NCI-H524 treated with DMSO at 0.1 percent for 48 hours (cell line): ENCODE data around the gene RBFOX1.

ENCODE experiments used
- DNase-seq: peaks from one replicate; lab custom pipeline; 2025; lab: John Stamatoyannopoulos, UW

RBFOX1 gene

GRCh38 chr16:7526736-7527135, 194.1 kb downstream of the RBFOX1 start:
- no peak for DNase-seq

GRCh38 chr16:7532534-7532933, 199.9 kb downstream of the RBFOX1 start:
- no peak for DNase-seq

- no peak for DNase-seq
Measured at GRCh38 chr16:7534749-7535148, 202.1 kb downstream of the RBFOX1 start.

GRCh38 chr16:7541026-7541425, 208.4 kb downstream of the RBFOX1 start:
- no peak for DNase-seq

- no peak for DNase-seq
Measured at GRCh38 chr16:7545251-7545650, 212.6 kb downstream of the RBFOX1 start.

- DNase-seq: no peak
Measured at GRCh38 chr16:7546948-7547347, 214.3 kb downstream of the RBFOX1 start.

- no peak for DNase-seq
Measured at GRCh38 chr16:7547736-7548135, 215.1 kb downstream of the RBFOX1 start.

GRCh38 chr16:7548796-7549318, 216.2 kb downstream of the RBFOX1 start:
- no peak for DNase-seq

GRCh38 chr16:7550096-7550495, 217.5 kb downstream of the RBFOX1 start:
- no peak for DNase-seq

- DNase-seq: no peak
Measured at GRCh38 chr16:7555459-7555858, 222.8 kb downstream of the RBFOX1 start.

GRCh38 chr16:7561908-7562405, 229.3 kb downstream of the RBFOX1 start:
- DNase-seq: no peak

GRCh38 chr16:7566360-7566759, 233.7 kb downstream of the RBFOX1 start:
- DNase-seq: no peak

- DNase-seq: no peak
Measured at GRCh38 chr16:7571366-7571765, 238.7 kb downstream of the RBFOX1 start.

GRCh38 chr16:7577588-7577987, 244.9 kb downstream of the RBFOX1 start:
- DNase-seq: no peak

GRCh38 chr16:7579454-7579853, 246.8 kb downstream of the RBFOX1 start:
- DNase-seq: no peak

- DNase-seq: no peak
Measured at GRCh38 chr16:7581175-7581574, 248.5 kb downstream of the RBFOX1 start.

GRCh38 chr16:7583396-7583795, 250.8 kb downstream of the RBFOX1 start:
- no peak for DNase-seq

GRCh38 chr16:7584561-7584960, 251.9 kb downstream of the RBFOX1 start:
- DNase-seq: no peak

GRCh38 chr16:7585705-7586104, 253.1 kb downstream of the RBFOX1 start:
- no peak for DNase-seq

GRCh38 chr16:7590934-7591333, 258.3 kb downstream of the RBFOX1 start:
- DNase-seq: no peak

- no peak for DNase-seq
Measured at GRCh38 chr16:7596308-7596707, 263.7 kb downstream of the RBFOX1 start.

GRCh38 chr16:7597677-7598076, 265.0 kb downstream of the RBFOX1 start:
- DNase-seq: no peak

- DNase-seq: no peak
Measured at GRCh38 chr16:7601100-7601499, 268.5 kb downstream of the RBFOX1 start.

- no peak for DNase-seq
Measured at GRCh38 chr16:7602291-7602950, 269.8 kb downstream of the RBFOX1 start.
